NCI-H1105 treated with DMSO at 0.1 percent for 48 hours (cell line): ENCODE results near the gene ELAPOR2.
"Not testable (repeated sequence)": the region's sequence is repeated elsewhere in the genome, so short reads cannot be mapped to it uniquely, and the experiment has no call there.

ENCODE experiments used
- DNase-seq: peaks from one replicate; lab custom pipeline; 2025; lab: John Stamatoyannopoulos, UW

ELAPOR2 gene

GRCh38 chr7:87059525-87060287, at the start of gene ELAPOR2:
Gene ELAPOR2, minus strand, starts transcription at chr7:87059654. Its CDS starts 141 bp downstream, at chr7:87059513.
- DNase-seq, result peak; percentile 87

GRCh38 chr7:87107949-87108776, 48.7 kb upstream of the ELAPOR2 start:
- DNase-seq, result no peak

GRCh38 chr7:87106974-87107612, 47.6 kb upstream of the ELAPOR2 start:
- DNase-seq, result no peak

GRCh38 chr7:87105401-87105800, 45.9 kb upstream of the ELAPOR2 start:
- DNase-seq, result no peak

- DNase-seq, result no peak
Measured at GRCh38 chr7:87100326-87100725, 40.9 kb upstream of the ELAPOR2 start.

GRCh38 chr7:87097375-87097774, 37.9 kb upstream of the ELAPOR2 start:
- not testable (repeated sequence) for DNase-seq

GRCh38 chr7:87094322-87094721, 34.9 kb upstream of the ELAPOR2 start:
- no peak for DNase-seq

GRCh38 chr7:87092568-87093091, 33.2 kb upstream of the ELAPOR2 start:
- DNase-seq, result no peak

GRCh38 chr7:87091487-87092066, 32.1 kb upstream of the ELAPOR2 start:
- no peak for DNase-seq

- DNase-seq, result no peak
Measured at GRCh38 chr7:87083865-87084519, 24.5 kb upstream of the ELAPOR2 start.

GRCh38 chr7:87082675-87083074, 23.2 kb upstream of the ELAPOR2 start:
- DNase-seq, result no peak

GRCh38 chr7:87075671-87076404, 16.4 kb upstream of the ELAPOR2 start:
- no peak for DNase-seq

- DNase-seq, result no peak
Measured at GRCh38 chr7:87067788-87068187, 8.3 kb upstream of the ELAPOR2 start.

- DNase-seq, result no peak
Measured at GRCh38 chr7:87060288-87060537, 759 bp upstream of the ELAPOR2 start.

GRCh38 chr7:87058744-87059524, 520 bp downstream of the ELAPOR2 start:
- peak; percentile 73 for DNase-seq

- DNase-seq, result no peak
Measured at GRCh38 chr7:87057210-87057609, 2.2 kb downstream of the ELAPOR2 start.

GRCh38 chr7:87056346-87056745, 3.1 kb downstream of the ELAPOR2 start:
- DNase-seq, result no peak

GRCh38 chr7:87048839-87049238, 10.6 kb downstream of the ELAPOR2 start:
- DNase-seq, result no peak

GRCh38 chr7:87046456-87046855, 13.0 kb downstream of the ELAPOR2 start:
- DNase-seq, result no peak

GRCh38 chr7:87044713-87045112, 14.7 kb downstream of the ELAPOR2 start:
- not testable (repeated sequence) for DNase-seq
